HG02884 (cell line): ENCODE data around the gene CDH4.
"Not testable (repeated sequence)": the region's sequence is repeated elsewhere in the genome, so short reads cannot be mapped to it uniquely, and the experiment has no call there.

Source experiments
- ATAC-seq: cut with Tn5 transposase; IDR thresholded peaks from one replicate; pipeline ENCODE4 v1.9.1; 2021; ENCODE audit warnings: mild to moderate bottlenecking, moderate library complexity; ENCODE audit not compliant: unreplicated experiment

CDH4 gene

GRCh38 chr20:61408951-61409740 lies 157.1 kb downstream of the CDH4 start:
- no peak for ATAC-seq

GRCh38 chr20:61411743-61412142 lies 159.7 kb downstream of the CDH4 start:
- no peak for ATAC-seq

- ATAC-seq, result no peak
These were observed 161.7 kb downstream of the CDH4 start for GRCh38 chr20:61413752-61414151.

- no peak for ATAC-seq
These were observed 162.5 kb downstream of the CDH4 start for GRCh38 chr20:61414455-61414991.

- no peak for ATAC-seq
These were observed 164.5 kb downstream of the CDH4 start for GRCh38 chr20:61416546-61416945.

- no peak for ATAC-seq
These were observed 165.3 kb downstream of the CDH4 start for GRCh38 chr20:61417221-61417941.

GRCh38 chr20:61419010-61419409 lies 166.9 kb downstream of the CDH4 start:
- ATAC-seq, result no peak

- no peak for ATAC-seq
These were observed 167.4 kb downstream of the CDH4 start for GRCh38 chr20:61419501-61419900.

- ATAC-seq, result no peak
These were observed 168.0 kb downstream of the CDH4 start for GRCh38 chr20:61420056-61420455.

- no peak for ATAC-seq
These were observed 168.7 kb downstream of the CDH4 start for GRCh38 chr20:61420781-61421180.

- ATAC-seq, result no peak
These were observed 170.8 kb downstream of the CDH4 start for GRCh38 chr20:61422636-61423425.

- ATAC-seq, result no peak
These were observed 172.1 kb downstream of the CDH4 start for GRCh38 chr20:61424011-61424627.

GRCh38 chr20:61424628-61425420 lies 172.8 kb downstream of the CDH4 start:
- no peak for ATAC-seq

GRCh38 chr20:61425541-61425991 lies 173.5 kb downstream of the CDH4 start:
- not testable (repeated sequence) for ATAC-seq

GRCh38 chr20:61426352-61426751 lies 174.3 kb downstream of the CDH4 start:
- no peak for ATAC-seq

- ATAC-seq, result no peak
These were observed 177.6 kb downstream of the CDH4 start for GRCh38 chr20:61429458-61430227.

GRCh38 chr20:61430228-61430624 lies 178.2 kb downstream of the CDH4 start:
- ATAC-seq, result no peak

- no peak for ATAC-seq
These were observed 181.1 kb downstream of the CDH4 start for GRCh38 chr20:61433176-61433575.

- no peak for ATAC-seq
These were observed 181.8 kb downstream of the CDH4 start for GRCh38 chr20:61433816-61434215.
